ENCODE data around the gene HNRNPF.
A peak's percentile ranks its signal among the peaks of the same experiment; 100 is the strongest.
"Not testable (repeated sequence)": the region's sequence is repeated elsewhere in the genome, so short reads cannot be mapped to it uniquely, and the experiment has no call there.

The HNRNPF gene

GRCh38 chr10:43396061-43396927, 12.7 kb downstream of the HNRNPF start:
- peak; percentile 83 for DNase-seq (ENCODE audit: low read depth)

- DNase-seq (ENCODE audit: low read depth): peak; percentile 54
Measured at GRCh38 chr10:43395571-43396060, 13.4 kb downstream of the HNRNPF start.

- no peak for DNase-seq (ENCODE audit: low read depth)
Measured at GRCh38 chr10:43394868-43395267, 14.1 kb downstream of the HNRNPF start.

GRCh38 chr10:43393606-43394360, 15.2 kb downstream of the HNRNPF start:
- DNase-seq (ENCODE audit: low read depth): no peak

GRCh38 chr10:43393186-43393585, 15.8 kb downstream of the HNRNPF start:
- not testable (repeated sequence) for DNase-seq (ENCODE audit: low read depth)

GRCh38 chr10:43392748-43393147, 16.2 kb downstream of the HNRNPF start:
- no peak for DNase-seq (ENCODE audit: low read depth)

- no peak for DNase-seq (ENCODE audit: low read depth)
Measured at GRCh38 chr10:43391496-43391895, 17.5 kb downstream of the HNRNPF start.

GRCh38 chr10:43390759-43391158, 18.2 kb downstream of the HNRNPF start:
- peak; percentile 64 for DNase-seq (ENCODE audit: low read depth)

- no peak for DNase-seq (ENCODE audit: low read depth)
Measured at GRCh38 chr10:43390333-43390732, 18.7 kb downstream of the HNRNPF start.

GRCh38 chr10:43389867-43390266, 19.1 kb downstream of the HNRNPF start:
- no peak for DNase-seq (ENCODE audit: low read depth)

- no peak for DNase-seq (ENCODE audit: low read depth)
Measured at GRCh38 chr10:43387678-43388032, 21.3 kb downstream of the HNRNPF start.

- DNase-seq (ENCODE audit: low read depth): no peak
Measured at GRCh38 chr10:43386981-43387677, 21.9 kb downstream of the HNRNPF start.

GRCh38 chr10:43386549-43386948, 22.4 kb downstream of the HNRNPF start:
- no peak for DNase-seq (ENCODE audit: low read depth)

- no peak for DNase-seq (ENCODE audit: low read depth)
Measured at GRCh38 chr10:43385412-43386004, 23.5 kb downstream of the HNRNPF start.

GRCh38 chr10:43384252-43385221, 24.4 kb downstream of the HNRNPF start:
- DNase-seq (ENCODE audit: low read depth): no peak

GRCh38 chr10:43383204-43383971, 25.6 kb downstream of the HNRNPF start:
- DNase-seq (ENCODE audit: low read depth): peak; percentile 34

GRCh38 chr10:43380610-43381222, 28.3 kb downstream of the HNRNPF start:
- peak; percentile 48 for DNase-seq (ENCODE audit: low read depth)

GRCh38 chr10:43377424-43377883, 31.5 kb downstream of the HNRNPF start:
- no peak for DNase-seq (ENCODE audit: low read depth)

- no peak for DNase-seq (ENCODE audit: low read depth)
Measured at GRCh38 chr10:43376828-43377423, 32.1 kb downstream of the HNRNPF start.
